H9 (cell line): Measurements from ENCODE around the gene ELK1. TPM values are rescaled to one million over a fixed set of nuclear protein-coding genes. Genes with fewer than 3 reads are reported as not detected.
"Not testable (repeated sequence)": the region's sequence is repeated elsewhere in the genome, so short reads cannot be mapped to it uniquely, and the experiment has no call there.

ENCODE experiments used
- DNase-seq: peaks from one replicate; pipeline ENCODE4 v3.0.0-alpha.2; 2017
- H2AFZ ChIP-seq: one replicate; pipeline ENCODE4 v1.6.1; 2013; ENCODE audit warnings: mild to moderate bottlenecking, low read length, control low read depth, moderate library complexity
- H2AK5ac ChIP-seq: 2 replicates; pipeline ENCODE4 v1.6.1; 2013; ENCODE audit warnings: low read length, control low read depth, mixed read lengths; ENCODE audit not compliant: insufficient read length
- H2BK120ac ChIP-seq: one replicate; pipeline ENCODE4 v1.6.1; 2013; ENCODE audit warnings: low read depth, mild to moderate bottlenecking, low read length, control low read depth, inconsistent platforms; ENCODE audit not compliant: poor library complexity, severe bottlenecking
- H2BK12ac ChIP-seq: 2 replicates; pipeline ENCODE4 v1.6.1; 2013; ENCODE audit warnings: low read length, control low read depth, mixed read lengths, low read depth; ENCODE audit not compliant: insufficient read length
- H2BK15ac ChIP-seq: 2 replicates; pipeline ENCODE4 v1.6.1; 2013; ENCODE audit warnings: low read depth, low read length, control low read depth
- H2BK20ac ChIP-seq: one replicate; pipeline ENCODE4 v1.6.1; 2013; ENCODE audit warnings: low read depth, mild to moderate bottlenecking, low read length, control low read depth, inconsistent platforms; ENCODE audit not compliant: poor library complexity, severe bottlenecking
- H2BK5ac ChIP-seq: 2 replicates; pipeline ENCODE4 v1.6.1; 2013; ENCODE audit warnings: low read length, control low read depth, mixed read lengths; ENCODE audit not compliant: insufficient read length
- H3K14ac ChIP-seq: 2 replicates; pipeline ENCODE4 v1.6.1; 2013; ENCODE audit warnings: low read length, control low read depth; ENCODE audit not compliant: insufficient read depth
- H3K18ac ChIP-seq: 2 replicates; pipeline ENCODE4 v1.6.1; 2013; ENCODE audit warnings: low read depth, mild to moderate bottlenecking, mixed read lengths, low read length, control low read depth; ENCODE audit not compliant: insufficient read length
- H3K23ac ChIP-seq: 2 replicates; pipeline ENCODE4 v1.6.1; 2013; ENCODE audit warnings: low read length, control low read depth, mixed read lengths, low read depth; ENCODE audit not compliant: insufficient read length
- H3K23me2 ChIP-seq: 2 replicates; pipeline ENCODE4 v1.6.1; 2013; ENCODE audit warnings: low read depth, mild to moderate bottlenecking, mixed read lengths, low read length, control low read depth; ENCODE audit not compliant: insufficient read length, poor library complexity, severe bottlenecking
- H3K27ac ChIP-seq: 2 replicates; pipeline ENCODE4 v1.5.1; 2013; ENCODE audit warnings: low read length, control low read depth, mixed read lengths, low read depth; ENCODE audit not compliant: insufficient read length
- H3K27me3 ChIP-seq: 2 replicates; pipeline ENCODE4 v1.6.1; 2013; ENCODE audit warnings: low read length, control low read depth, inconsistent platforms; ENCODE audit not compliant: insufficient read depth
- H3K4ac ChIP-seq: 2 replicates; pipeline ENCODE4 v1.6.1; 2013; ENCODE audit warnings: low read depth, mild to moderate bottlenecking, control low read depth, inconsistent platforms, low read length, moderate library complexity
- H3K4me1 ChIP-seq: 2 replicates; pipeline ENCODE4 v1.6.1; 2013; ENCODE audit warnings: low read length, control low read depth, inconsistent platforms; ENCODE audit not compliant: insufficient read depth
- H3K4me2 ChIP-seq: 2 replicates; pipeline ENCODE4 v1.6.1; 2013; ENCODE audit warnings: low read length, control low read depth, mixed read lengths; ENCODE audit not compliant: insufficient read length, insufficient read depth
- H3K56ac ChIP-seq: 2 replicates; pipeline ENCODE4 v1.6.1; 2013; ENCODE audit warnings: low read depth, mild to moderate bottlenecking, mixed read lengths, low read length, control low read depth; ENCODE audit not compliant: insufficient read length
- H3K79me1 ChIP-seq: 2 replicates; pipeline ENCODE4 v1.6.1; 2013; ENCODE audit warnings: low read depth, mild to moderate bottlenecking, moderate library complexity, low read length, control low read depth, inconsistent platforms; ENCODE audit not compliant: insufficient read depth, poor library complexity, severe bottlenecking
- H3K79me2 ChIP-seq: 2 replicates; pipeline ENCODE4 v1.6.1; 2013; ENCODE audit warnings: low read length, control low read depth, inconsistent platforms; ENCODE audit not compliant: insufficient read depth
- H3K9ac ChIP-seq: 2 replicates; pipeline ENCODE4 v1.6.1; 2013; ENCODE audit warnings: low read length, control low read depth, mixed read lengths; ENCODE audit not compliant: insufficient read length; ENCODE audit errors: extremely low read depth
- H3K9me3 ChIP-seq: one replicate; pipeline ENCODE4 v1.6.1; 2013; ENCODE audit warnings: low read depth, low read length, inconsistent platforms; ENCODE audit not compliant: control insufficient read depth
- H3T11ph ChIP-seq: one replicate; pipeline ENCODE4 v1.6.1; 2013; ENCODE audit warnings: mild to moderate bottlenecking, low read length, control low read depth, inconsistent platforms
- H4K20me1 ChIP-seq: one replicate; pipeline ENCODE4 v1.6.1; 2013; ENCODE audit not compliant: control insufficient read depth, insufficient read length, insufficient read depth
- H4K5ac ChIP-seq: 2 replicates; pipeline ENCODE4 v1.6.1; 2013; ENCODE audit warnings: low read depth, mild to moderate bottlenecking, mixed read lengths, low read length, control low read depth; ENCODE audit not compliant: insufficient read length
- H4K8ac ChIP-seq: replicated peaks from 2 replicates; pipeline ENCODE4 v1.6.1; 2013; ENCODE audit warnings: low read length, control low read depth, mixed read lengths, low read depth; ENCODE audit not compliant: insufficient read length
- H4K91ac ChIP-seq: 2 replicates; pipeline ENCODE4 v1.6.1; 2013; ENCODE audit warnings: low read depth, mild to moderate bottlenecking, moderate library complexity, mixed read lengths, low read length, control low read depth; ENCODE audit not compliant: insufficient read length
- H3K27ac Mint-ChIP-seq, 3 experiments: 2 replicates in 2 of 3; 3 replicates in 1 of 3; pipeline ENCODE4 v1.8.0; 2020 to 2021; ENCODE audit warnings: mixed read lengths in 3 of 3, mild to moderate bottlenecking in 1 of 3, moderate library complexity in 1 of 3
- H3K27me3 Mint-ChIP-seq: 2 replicates; pipeline ENCODE4 v1.8.0; 2021; ENCODE audit warnings: low read depth, mild to moderate bottlenecking, moderate library complexity, mixed read lengths
- H3K36me3 Mint-ChIP-seq, 3 experiments: 2 replicates in 2 of 3; 3 replicates in 1 of 3; pipeline ENCODE4 v1.8.0; 2020 to 2021; ENCODE audit warnings: low read depth in 3 of 3, mixed read lengths in 3 of 3; ENCODE audit not compliant: insufficient read depth in 1 of 3
- H3K4me1 Mint-ChIP-seq, 2 experiments: 2 replicates each; pipeline ENCODE4 v1.8.0; 2020; ENCODE audit warnings: mixed read lengths in 2 of 2
- H3K4me3 Mint-ChIP-seq, 2 experiments: 2 replicates in 1 of 2; 3 replicates in 1 of 2; pipeline ENCODE4 v1.8.0; 2020 to 2021; ENCODE audit warnings: mild to moderate bottlenecking in 2 of 2, mixed read lengths in 2 of 2, moderate library complexity in 1 of 2
- H3K9me3 Mint-ChIP-seq, 2 experiments: 2 replicates in 1 of 2; 3 replicates in 1 of 2; pipeline ENCODE4 v1.8.0; 2020; ENCODE audit warnings: mild to moderate bottlenecking in 2 of 2, mixed read lengths in 2 of 2, moderate library complexity in 1 of 2
- WGBS: extraction: QIAGEN DNeasy Blood & Tissue Kit; methylation state at CpG from one replicate; pipeline ENCODE4 v1.1.7; 2013; ENCODE audit warnings: missing lambda C conversion rate, low lambda C conversion rate, mixed read lengths; ENCODE audit not compliant: insufficient read length; ENCODE audit errors: extremely low coverage; 5-methylcytosine and 5-hydroxymethylcytosine counted together
- total RNA-seq: library from RNA; stranded (reverse); gene quantifications from 2 replicates; pipeline ENCODE4 v1.2.1, GENCODE V29; 2021
- TF ChIP-seq, protein P1 (sequence below): fragments of 200-600 bp; sonication (generic); conservative IDR thresholded peaks from 3 replicates; pipeline ENCODE4 v1.8.0; 2021; ENCODE audit warnings: antibody characterized with exemption, mild to moderate bottlenecking

ELK1 gene
- total RNA-seq, 1 experiment from 2014 or later = 49.8 TPM

DNA sequence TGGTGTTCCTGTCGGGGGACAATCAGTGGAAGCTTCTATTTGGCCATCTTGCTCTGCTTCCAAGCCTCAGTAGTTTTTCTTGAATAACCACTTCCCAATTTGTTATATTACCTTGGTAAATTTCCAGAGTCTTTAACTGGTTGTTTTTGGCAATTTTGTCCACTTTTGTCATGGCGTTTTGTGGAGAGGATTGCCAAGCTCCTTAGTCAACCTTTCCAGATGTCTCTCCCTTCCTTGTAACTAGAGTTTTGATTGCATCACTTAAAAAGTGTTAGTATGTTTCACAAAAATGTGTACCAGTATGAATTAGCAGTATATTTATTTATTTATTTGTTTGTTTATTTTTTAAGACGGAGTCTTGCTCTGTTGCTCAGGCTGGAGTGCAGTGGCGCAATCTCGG is 24.4 kb upstream of the ELK1 start:
- H3K23ac ChIP-seq = no peak overlapping the region
- no CpG with 5 or more reads among the region's 5 CpGs for WGBS
- H3K27me3 Mint-ChIP-seq = peaks cover 18% of the 10 kb centered on the region
- no peak overlapping the region for H4K5ac ChIP-seq
- H3K4me1 ChIP-seq = no peaks in the 10 kb centered on the region
- TF ChIP-seq, protein P1, sequence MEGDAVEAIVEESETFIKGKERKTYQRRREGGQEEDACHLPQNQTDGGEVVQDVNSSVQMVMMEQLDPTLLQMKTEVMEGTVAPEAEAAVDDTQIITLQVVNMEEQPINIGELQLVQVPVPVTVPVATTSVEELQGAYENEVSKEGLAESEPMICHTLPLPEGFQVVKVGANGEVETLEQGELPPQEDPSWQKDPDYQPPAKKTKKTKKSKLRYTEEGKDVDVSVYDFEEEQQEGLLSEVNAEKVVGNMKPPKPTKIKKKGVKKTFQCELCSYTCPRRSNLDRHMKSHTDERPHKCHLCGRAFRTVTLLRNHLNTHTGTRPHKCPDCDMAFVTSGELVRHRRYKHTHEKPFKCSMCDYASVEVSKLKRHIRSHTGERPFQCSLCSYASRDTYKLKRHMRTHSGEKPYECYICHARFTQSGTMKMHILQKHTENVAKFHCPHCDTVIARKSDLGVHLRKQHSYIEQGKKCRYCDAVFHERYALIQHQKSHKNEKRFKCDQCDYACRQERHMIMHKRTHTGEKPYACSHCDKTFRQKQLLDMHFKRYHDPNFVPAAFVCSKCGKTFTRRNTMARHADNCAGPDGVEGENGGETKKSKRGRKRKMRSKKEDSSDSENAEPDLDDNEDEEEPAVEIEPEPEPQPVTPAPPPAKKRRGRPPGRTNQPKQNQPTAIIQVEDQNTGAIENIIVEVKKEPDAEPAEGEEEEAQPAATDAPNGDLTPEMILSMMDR = no peak
- H3K23me2 ChIP-seq = no peaks in the 10 kb centered on the region
- peaks cover 26% of the 10 kb centered on the region for H3K9me3 ChIP-seq
- no peak overlapping the region for H3K27ac Mint-ChIP-seq
- DNase-seq = no peak
- no peaks in the 10 kb centered on the region for H3K27me3 ChIP-seq
- no peaks in the 10 kb centered on the region for H3K79me2 ChIP-seq
- no peak overlapping the region for H3K4ac ChIP-seq
- H3K36me3 Mint-ChIP-seq = peaks cover 0 to 6% (median 5%) of the 10 kb centered on the region in 3 experiments; a peak in 4 of 7 replicates
- H3K27ac ChIP-seq = no peak overlapping the region
- H2BK5ac ChIP-seq = no peak overlapping the region
- no peak overlapping the region for H2BK15ac ChIP-seq
- no peak overlapping the region for H3K18ac ChIP-seq
- no peak overlapping the region for H2AK5ac ChIP-seq
- no peak overlapping the region for H3K56ac ChIP-seq
- no peak overlapping the region for H3K4me2 ChIP-seq
- no peak overlapping the region for H4K8ac ChIP-seq
- peaks cover 67 to 72% of the 10 kb centered on the region in 2 experiments for H3K9me3 Mint-ChIP-seq
- no peak overlapping the region for H3K14ac ChIP-seq
- no peaks in the 10 kb centered on the region for H4K20me1 ChIP-seq
- no peak overlapping the region for H3T11ph ChIP-seq
- H2BK120ac ChIP-seq = no peak overlapping the region
- no peaks in the 10 kb centered on the region for H3K4me1 Mint-ChIP-seq
- no peaks in the 10 kb centered on the region for H3K79me1 ChIP-seq
- H3K4me3 Mint-ChIP-seq = no peak overlapping the region
- no peak overlapping the region for H2BK20ac ChIP-seq
- no peak overlapping the region for H3K9ac ChIP-seq
- no peak overlapping the region for H2AFZ ChIP-seq
- H2BK12ac ChIP-seq = no peak overlapping the region
- no peak overlapping the region for H4K91ac ChIP-seq

DNA sequence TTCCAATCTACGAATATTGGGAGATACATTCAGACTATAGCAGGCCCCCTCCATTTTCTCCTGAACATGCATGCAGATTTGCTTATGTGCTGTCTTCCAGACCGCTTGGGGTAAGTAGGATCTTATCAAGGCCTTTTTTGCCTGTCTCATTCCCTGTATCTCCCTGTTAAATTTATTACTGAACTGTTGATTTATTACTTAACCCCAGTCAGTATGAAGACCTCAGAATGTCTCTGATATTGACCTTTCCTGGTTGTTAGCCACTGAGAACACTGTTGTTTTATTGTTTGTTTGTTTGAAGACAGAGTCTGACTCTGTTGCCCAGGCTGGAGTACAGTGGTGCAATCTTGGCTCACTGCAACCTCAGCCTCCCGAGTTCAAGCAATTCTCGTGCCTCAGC is 15.4 kb upstream of the ELK1 start:
- not testable (repeated sequence) for H3K4me3 Mint-ChIP-seq, H3K4me1 ChIP-seq, H3K27ac ChIP-seq, H3K4me2 ChIP-seq, H3K79me1 ChIP-seq, H3K4ac ChIP-seq, H3K27me3 Mint-ChIP-seq, H2BK20ac ChIP-seq, H3K9me3 ChIP-seq, H3K27ac Mint-ChIP-seq, H3K23ac ChIP-seq, H3K79me2 ChIP-seq, H3K56ac ChIP-seq, H3K14ac ChIP-seq, H3T11ph ChIP-seq, H3K36me3 Mint-ChIP-seq, DNase-seq, H2BK15ac ChIP-seq, H4K91ac ChIP-seq, H4K20me1 ChIP-seq, H4K5ac ChIP-seq, H3K27me3 ChIP-seq, H2BK12ac ChIP-seq, H3K18ac ChIP-seq, H3K23me2 ChIP-seq, H2AK5ac ChIP-seq, H2AFZ ChIP-seq, H3K9ac ChIP-seq, H2BK120ac ChIP-seq, H2BK5ac ChIP-seq, H3K4me1 Mint-ChIP-seq, H4K8ac ChIP-seq
- H3K9me3 Mint-ChIP-seq = peaks cover 54 to 64% of the 10 kb centered on the region in 2 experiments
- no CpG with 5 or more reads among the region's 4 CpGs for WGBS
